Sigmoid colon (tissue), 4 donors: Measurements from ENCODE around the gene SHISA6.

Source experiments
- POLR2A ChIP-seq, 2 donors: fragments of 450-650 bp; IDR thresholded peaks; one replicate each; pipeline ENCODE4 v1.6.1; 2016; ENCODE audit warnings: antibody characterized with exemption in 2 of 2, mild to moderate bottlenecking in 2 of 2, moderate library complexity in 2 of 2
- POLR2AphosphoS5 ChIP-seq, 4 donors: sonication (generic); formaldehyde crosslinking; IDR thresholded peaks; one replicate each; pipeline ENCODE4 v1.6.1; 2017; ENCODE audit warnings: antibody characterized with exemption in 4 of 4
- TF ChIP-seq, protein P1 (sequence below), 4 experiments: fragments of 450-650 bp in 3 of 4; fragments of 200-600 bp in 1 of 4; IDR thresholded peaks; one replicate each; pipeline ENCODE4 v1.5.1; 2016 to 2019; ENCODE audit warnings: antibody characterized with exemption in 4 of 4, mild to moderate bottlenecking in 3 of 4, moderate library complexity in 2 of 4

DNA sequence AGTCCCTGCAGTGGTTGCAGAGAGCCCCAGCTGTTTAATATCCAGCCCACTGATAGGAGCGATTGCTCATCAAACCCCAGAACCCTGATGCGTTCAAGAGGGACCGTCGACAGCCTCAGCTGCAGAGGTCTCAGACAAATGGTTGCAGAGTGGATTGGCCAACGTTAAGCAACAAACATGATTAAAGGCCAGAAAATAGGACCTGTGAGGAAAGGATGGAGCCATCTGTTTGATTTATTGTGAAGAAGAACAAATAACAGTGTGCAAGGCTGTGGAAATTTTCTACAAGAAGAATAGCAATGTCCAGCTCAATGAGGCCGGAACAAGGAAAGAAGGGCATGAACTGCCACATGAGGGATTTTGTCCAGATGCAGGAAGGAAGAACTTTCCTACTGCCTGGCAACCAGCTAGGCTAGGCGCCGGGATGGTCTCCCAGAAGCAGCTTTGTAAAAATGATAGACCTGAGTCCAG is 218.9 kb downstream of the SHISA6 start:
- no peak for TF ChIP-seq POLR2AphosphoS5 (IDR thresholded peaks at IDR 0.05)
- TF ChIP-seq, protein P1, sequence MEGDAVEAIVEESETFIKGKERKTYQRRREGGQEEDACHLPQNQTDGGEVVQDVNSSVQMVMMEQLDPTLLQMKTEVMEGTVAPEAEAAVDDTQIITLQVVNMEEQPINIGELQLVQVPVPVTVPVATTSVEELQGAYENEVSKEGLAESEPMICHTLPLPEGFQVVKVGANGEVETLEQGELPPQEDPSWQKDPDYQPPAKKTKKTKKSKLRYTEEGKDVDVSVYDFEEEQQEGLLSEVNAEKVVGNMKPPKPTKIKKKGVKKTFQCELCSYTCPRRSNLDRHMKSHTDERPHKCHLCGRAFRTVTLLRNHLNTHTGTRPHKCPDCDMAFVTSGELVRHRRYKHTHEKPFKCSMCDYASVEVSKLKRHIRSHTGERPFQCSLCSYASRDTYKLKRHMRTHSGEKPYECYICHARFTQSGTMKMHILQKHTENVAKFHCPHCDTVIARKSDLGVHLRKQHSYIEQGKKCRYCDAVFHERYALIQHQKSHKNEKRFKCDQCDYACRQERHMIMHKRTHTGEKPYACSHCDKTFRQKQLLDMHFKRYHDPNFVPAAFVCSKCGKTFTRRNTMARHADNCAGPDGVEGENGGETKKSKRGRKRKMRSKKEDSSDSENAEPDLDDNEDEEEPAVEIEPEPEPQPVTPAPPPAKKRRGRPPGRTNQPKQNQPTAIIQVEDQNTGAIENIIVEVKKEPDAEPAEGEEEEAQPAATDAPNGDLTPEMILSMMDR (IDR thresholded peaks at IDR 0.05): no peak
- no peak for TF ChIP-seq POLR2A (IDR thresholded peaks at IDR 0.05)
